Measurements from ENCODE around the gene COMMD2.
A peak's percentile ranks its signal among the peaks of the same experiment; 100 is the strongest.

Gene COMMD2

GRCh38 chr3:149768704-149769103 lies 16.4 kb upstream of the COMMD2 start:
- DNase-seq (ENCODE audit: low read depth): no peak
- TF ChIP-seq CTCF (IDR thresholded peaks at IDR 0.05; ENCODE audit: control insufficient read depth, insufficient read depth, low read depth, low read length, missing control alignments): no peak

GRCh38 chr3:149767720-149768119 lies 15.4 kb upstream of the COMMD2 start:
- DNase-seq (ENCODE audit: low read depth): no peak
- no peak for TF ChIP-seq CTCF (IDR thresholded peaks at IDR 0.05; ENCODE audit: control insufficient read depth, insufficient read depth, low read depth, low read length, missing control alignments)
- no peak overlapping the region for H3K4me3 ChIP-seq (ENCODE audit: control insufficient read depth, low read depth, low read length)

More at GRCh38 chr3:149768704-149769103, 16.4 kb upstream of the COMMD2 start:
- no peak overlapping the region for H3K4me3 ChIP-seq (ENCODE audit: control insufficient read depth, low read depth, low read length)

GRCh38 chr3:149765762-149766334 lies 13.6 kb upstream of the COMMD2 start:
- DNase-seq (ENCODE audit: low read depth): peak; percentile 28
- TF ChIP-seq CTCF (IDR thresholded peaks at IDR 0.05; ENCODE audit: control insufficient read depth, insufficient read depth, low read depth, low read length, missing control alignments): peak; percentile 61
- H3K4me3 ChIP-seq (ENCODE audit: control insufficient read depth, low read depth, low read length): no peak overlapping the region

GRCh38 chr3:149764302-149764701 lies 12.0 kb upstream of the COMMD2 start:
- TF ChIP-seq CTCF (IDR thresholded peaks at IDR 0.05; ENCODE audit: control insufficient read depth, insufficient read depth, low read depth, low read length, missing control alignments): no peak
- DNase-seq (ENCODE audit: low read depth): no peak
- no peak overlapping the region for H3K4me3 ChIP-seq (ENCODE audit: control insufficient read depth, low read depth, low read length)

- no peak for TF ChIP-seq CTCF (IDR thresholded peaks at IDR 0.05; ENCODE audit: control insufficient read depth, insufficient read depth, low read depth, low read length, missing control alignments)
- H3K4me3 ChIP-seq (ENCODE audit: control insufficient read depth, low read depth, low read length): no peak overlapping the region
- DNase-seq (ENCODE audit: low read depth): no peak
Measured at GRCh38 chr3:149763565-149764195, 11.4 kb upstream of the COMMD2 start.

GRCh38 chr3:149753717-149754116 lies 1.4 kb upstream of the COMMD2 start:
- DNase-seq (ENCODE audit: low read depth): no peak
- H3K4me3 ChIP-seq (ENCODE audit: control insufficient read depth, low read depth, low read length): no peak overlapping the region
- TF ChIP-seq CTCF (IDR thresholded peaks at IDR 0.05; ENCODE audit: control insufficient read depth, insufficient read depth, low read depth, low read length, missing control alignments): no peak

All from AG09309 (cell line).